Ecto neural progenitor cell (in vitro differentiated cells): ENCODE measurements around the gene USP9X.
"Not testable (repeated sequence)": the region's sequence is repeated elsewhere in the genome, so short reads cannot be mapped to it uniquely, and the experiment has no call there.

Source experiments
- DNase-seq: peaks from one replicate; pipeline ENCODE4 v3.0.0-alpha.2; 2018; ENCODE audit warnings: low spot score

The USP9X gene

GRCh38 chrX:41189156-41189555 is 103.9 kb downstream of the USP9X start:
- DNase-seq = no peak

GRCh38 chrX:41192880-41193279 is 107.6 kb downstream of the USP9X start:
- no peak for DNase-seq

- DNase-seq = no peak
These were observed 113.2 kb downstream of the USP9X start for GRCh38 chrX:41198410-41198809.

GRCh38 chrX:41200785-41201184 is 115.5 kb downstream of the USP9X start:
- DNase-seq = no peak

- DNase-seq = no peak
These were observed 124.6 kb downstream of the USP9X start for GRCh38 chrX:41209853-41210252.

- DNase-seq = no peak
These were observed 139.4 kb downstream of the USP9X start for GRCh38 chrX:41224605-41225004.

GRCh38 chrX:41233988-41234387 is 148.7 kb downstream of the USP9X start:
- no peak for DNase-seq

GRCh38 chrX:41234471-41234870 is 149.2 kb downstream of the USP9X start:
- not testable (repeated sequence) for DNase-seq

- no peak for DNase-seq
These were observed 149.7 kb downstream of the USP9X start for GRCh38 chrX:41234962-41235361.

GRCh38 chrX:41236629-41237028 is 151.4 kb downstream of the USP9X start:
- DNase-seq = no peak

GRCh38 chrX:41240509-41240908 is 155.3 kb downstream of the USP9X start:
- no peak for DNase-seq

GRCh38 chrX:41241962-41242361 is 156.7 kb downstream of the USP9X start:
- DNase-seq = no peak

- no peak for DNase-seq
These were observed 160.4 kb downstream of the USP9X start for GRCh38 chrX:41245641-41246040.

GRCh38 chrX:41250867-41251266 is 165.6 kb downstream of the USP9X start:
- DNase-seq = no peak

- no peak for DNase-seq
These were observed 172.6 kb downstream of the USP9X start for GRCh38 chrX:41257801-41258200.

GRCh38 chrX:41258226-41258625 is 173.0 kb downstream of the USP9X start:
- no peak for DNase-seq

- no peak for DNase-seq
These were observed 173.6 kb downstream of the USP9X start for GRCh38 chrX:41258871-41259270.

- DNase-seq = no peak
These were observed 174.3 kb downstream of the USP9X start for GRCh38 chrX:41259516-41259915.

- DNase-seq = no peak
These were observed 180.4 kb downstream of the USP9X start for GRCh38 chrX:41265615-41266014.

- no peak for DNase-seq
These were observed 188.4 kb downstream of the USP9X start for GRCh38 chrX:41273638-41274037.

GRCh38 chrX:41275661-41276609 is 190.7 kb downstream of the USP9X start:
- DNase-seq = peak; percentile 76

- DNase-seq = no peak
These were observed 191.6 kb downstream of the USP9X start for GRCh38 chrX:41276661-41277506.

GRCh38 chrX:41282307-41282706 is 197.1 kb downstream of the USP9X start:
- DNase-seq = not testable (repeated sequence)
